Measurements from ENCODE around the gene CAVIN3.

- no peak for TF ChIP-seq YY1 (IDR thresholded peaks at IDR 0.05; ENCODE audit: extremely low read depth, insufficient replicate concordance, low read depth, low read length)
- no peak for TF ChIP-seq ZBTB33 (IDR thresholded peaks at IDR 0.05; ENCODE audit: extremely low read depth, insufficient replicate concordance, low read length)
Measured at GRCh38 chr11:6271598-6271997, 48.7 kb downstream of the CAVIN3 start.

All from HCT116 (cell line).